HG02588 (cell line): ENCODE measurements around the gene ZC2HC1B.
"Not testable (repeated sequence)": the region's sequence is repeated elsewhere in the genome, so short reads cannot be mapped to it uniquely, and the experiment has no call there.

Source experiments
- ATAC-seq: cut with Tn5 transposase; IDR thresholded peaks from one replicate; pipeline ENCODE4 v1.9.1; 2021; ENCODE audit warnings: mild to moderate bottlenecking, moderate library complexity; ENCODE audit not compliant: unreplicated experiment

ZC2HC1B gene

GRCh38 chr6:143864234-143864633 lies at the start of gene ZC2HC1B:
Gene ZC2HC1B (plus strand): TSS chr6:143864474. CDS start chr6:143864540, 66 bp downstream.
- no peak for ATAC-seq

GRCh38 chr6:143817621-143818020 lies 46.7 kb upstream of the ZC2HC1B start:
- no peak for ATAC-seq

- ATAC-seq, result no peak
Observed at GRCh38 chr6:143821359-143821758, 42.9 kb upstream of the ZC2HC1B start.

GRCh38 chr6:143822584-143823024 lies 41.7 kb upstream of the ZC2HC1B start:
- no peak for ATAC-seq

GRCh38 chr6:143823548-143823947 lies 40.7 kb upstream of the ZC2HC1B start:
- ATAC-seq, result no peak

- ATAC-seq, result no peak
Observed at GRCh38 chr6:143828572-143828971, 35.7 kb upstream of the ZC2HC1B start.

- ATAC-seq, result no peak
Observed at GRCh38 chr6:143836150-143836549, 28.1 kb upstream of the ZC2HC1B start.

GRCh38 chr6:143838395-143838794 lies 25.9 kb upstream of the ZC2HC1B start:
- ATAC-seq, result no peak

GRCh38 chr6:143839196-143839595 lies 25.1 kb upstream of the ZC2HC1B start:
- no peak for ATAC-seq

- ATAC-seq, result no peak
Observed at GRCh38 chr6:143840595-143841265, 23.5 kb upstream of the ZC2HC1B start.

- no peak for ATAC-seq
Observed at GRCh38 chr6:143842461-143842901, 21.8 kb upstream of the ZC2HC1B start.

- peak; percentile 100 for ATAC-seq
Observed at GRCh38 chr6:143842902-143843676, 21.2 kb upstream of the ZC2HC1B start, which contains the start of gene LTV1. Gene LTV1 (plus strand): TSS chr6:143843338. CDS start chr6:143843478, 140 bp downstream.

GRCh38 chr6:143843677-143843999 lies 20.6 kb upstream of the ZC2HC1B start:
- ATAC-seq, result no peak

GRCh38 chr6:143844006-143844405 lies 20.3 kb upstream of the ZC2HC1B start:
- no peak for ATAC-seq

- no peak for ATAC-seq
Observed at GRCh38 chr6:143845033-143845432, 19.2 kb upstream of the ZC2HC1B start.

GRCh38 chr6:143851706-143852105 lies 12.6 kb upstream of the ZC2HC1B start:
- not testable (repeated sequence) for ATAC-seq

GRCh38 chr6:143855057-143855456 lies 9.2 kb upstream of the ZC2HC1B start:
- ATAC-seq, result not testable (repeated sequence)

- not testable (repeated sequence) for ATAC-seq
Observed at GRCh38 chr6:143856762-143857161, 7.5 kb upstream of the ZC2HC1B start.

GRCh38 chr6:143857651-143858050 lies 6.6 kb upstream of the ZC2HC1B start:
- no peak for ATAC-seq

GRCh38 chr6:143859891-143860660 lies 4.2 kb upstream of the ZC2HC1B start:
- ATAC-seq, result no peak

- ATAC-seq, result no peak
Observed at GRCh38 chr6:143863771-143864170, 503 bp upstream of the ZC2HC1B start.
